Ovary (tissue), 9 donors: ENCODE results near the gene VCL. TPM values are rescaled to one million over a fixed set of nuclear protein-coding genes. Genes with fewer than 3 reads are reported as not detected.
"Not testable (repeated sequence)": the region's sequence is repeated elsewhere in the genome, so short reads cannot be mapped to it uniquely, and the experiment has no call there.

Experiments
- DNase-seq, 5 donors: peaks; one replicate each; pipeline ENCODE4 v3.0.0-alpha.2; 2019 to 2020
- H3K27ac ChIP-seq, 2 donors: fragments of 200-600 bp; one replicate each; pipeline versions ENCODE4 v1.5.1 to v1.8.0; 2019 to 2022
- H3K27me3 ChIP-seq: fragments of 200-600 bp; one replicate; pipeline ENCODE4 v1.8.0; 2022
- H3K36me3 ChIP-seq: fragments of 200-600 bp; sonication (generic); one replicate; pipeline ENCODE4 v1.5.1; 2019
- H3K4me1 ChIP-seq: one replicate; pipeline ENCODE4 v1.8.1; 2013; ENCODE audit warnings: mild to moderate bottlenecking, moderate library complexity; ENCODE audit not compliant: insufficient read depth
- H3K4me3 ChIP-seq: fragments of 200-600 bp; sonication (generic); one replicate; pipeline ENCODE4 v1.5.1; 2017
- H3K9me3 ChIP-seq, 2 donors: fragments of 200-600 bp in 1 of 2; sonication (generic) in 1 of 2; one replicate each; pipeline versions ENCODE4 v1.5.1 to v1.8.1; 2013 to 2019; ENCODE audit warnings: mild to moderate bottlenecking in 1 of 2, moderate library complexity in 1 of 2
- EP300 ChIP-seq: sonication (generic); formaldehyde crosslinking; IDR thresholded peaks from one replicate; pipeline ENCODE4 v1.6.1; 2017; ENCODE audit warnings: antibody characterized with exemption
- POLR2A ChIP-seq: fragments of 450-650 bp; IDR thresholded peaks from one replicate; pipeline ENCODE4 v1.6.1; 2017; ENCODE audit warnings: antibody characterized with exemption, mild to moderate bottlenecking, moderate library complexity
- WGBS, 3 donors: extraction: QIAGEN DNeasy Blood & Tissue Kit in 1 of 3; methylation state at CpG; one replicate each; pipeline versions ENCODE4 v1.1.5 to v1.1.7; 2013 to 2017; 5-methylcytosine and 5-hydroxymethylcytosine counted together
- intact Hi-C, 4 donors: fragments of 100-400 bp; cut with DNase I; formaldehyde crosslinking; loops; one replicate each; pipeline versions ENCODE4 v1.11.0 to v1.15.1; 2022 to 2023
- polyA plus RNA-seq, 2 donors: library from polyadenylated mRNA; stranded (reverse); fragments of 200-250 nt in 1 of 2; fragments of 350-450 nt in 1 of 2; fragmentation: Illumina TruSeq in 1 of 2; extraction: RNeasy Lipid Tissue Mini Kit (QIAGEN cat#74804) in 1 of 2; gene quantifications; one replicate each; pipeline ENCODE4 v1.2.3, GENCODE V29; 2013 to 2014
- total RNA-seq, 7 donors: library from RNA; depleted of rRNA in 2 of 7; stranded (reverse); fragments of >200 nt in 2 of 7; fragmentation: NEBNext Ultra II Directional in 3 of 7; extraction: Animal tissue kit (Norgen Biotek cat#: 25700) in 3 of 7; gene quantifications; one replicate each; pipeline versions ENCODE4 v1.1.0 to v1.2.4, GENCODE V29; 2016 to 2023
- TF ChIP-seq, protein P1 (sequence below), 3 donors: fragments of 450-650 bp in 2 of 3; fragments of 200-600 bp in 1 of 3; IDR thresholded peaks; one replicate each; pipeline versions ENCODE4 v1.5.1 to v1.8.0; 2016 to 2022; ENCODE audit warnings: antibody characterized with exemption in 3 of 3, mild to moderate bottlenecking in 1 of 3
- donor health status: DM: no; HTN: no; CAD: no; lungs with moderate emphysema.
- donor health status: DM: no; HTN: no; CAD: no.
- donor health status: Bipolar disorder and iron deficiency.
- donor health status: DM: yes; HTN: yes; CAD: no.
- donor health status: DM: no; HTN: no; CAD: no.
- donor health status: DM: yes; HTN: yes; CAD: no.

Gene VCL
- total and polyA plus RNA-seq, 9 donors, result 43.3 to 189 (median 114) TPM

DNA sequence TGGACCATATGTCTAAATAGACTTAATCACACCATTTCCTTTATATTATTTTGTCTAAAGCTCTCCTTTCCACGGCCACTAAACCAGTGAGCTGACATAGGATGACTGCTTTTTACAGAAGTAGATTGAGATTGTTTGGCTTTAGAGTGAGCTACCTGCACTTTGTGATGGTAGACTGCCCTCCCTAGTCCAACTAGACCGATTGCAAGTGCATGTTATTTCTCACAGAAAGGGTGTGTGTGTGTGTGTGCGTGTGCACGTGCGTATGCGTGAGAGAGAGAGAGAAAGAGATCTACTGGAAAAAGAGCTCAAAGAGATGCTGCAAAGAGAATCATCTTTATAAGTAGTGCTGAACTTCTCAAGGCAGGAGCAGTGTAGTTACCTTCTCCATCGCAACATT, 60.7 kb downstream of the VCL start:
- no peak overlapping the region for H3K27ac ChIP-seq

DNA sequence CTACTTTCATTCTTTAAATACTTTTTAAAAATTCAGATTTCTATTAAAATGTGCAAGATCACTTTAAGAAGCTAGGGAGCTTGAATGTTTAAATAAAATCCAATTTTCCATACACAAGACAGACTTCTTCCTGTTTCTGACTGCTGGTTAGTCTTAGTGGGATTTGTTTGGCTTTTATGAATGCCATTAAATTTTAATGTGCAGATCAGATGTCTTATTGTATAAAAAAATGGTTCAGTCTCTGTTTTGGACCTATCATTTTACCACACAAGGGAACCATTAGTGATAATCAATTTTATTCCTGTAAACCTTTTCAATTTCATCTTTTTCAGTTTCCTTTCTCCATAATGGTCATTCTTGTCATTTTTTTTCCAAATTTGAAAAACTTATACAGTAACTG, 63.2 kb downstream of the VCL start:
- no peak for DNase-seq
- H3K9me3 ChIP-seq, result no peaks in the 10 kb centered on the region
- H3K4me1 ChIP-seq, result peaks cover 6% of the 10 kb centered on the region
- no peaks in the 10 kb centered on the region for H3K36me3 ChIP-seq
- H3K27ac ChIP-seq, result no peak overlapping the region
- no peaks in the 10 kb centered on the region for H3K27me3 ChIP-seq
- intact Hi-C loops, result no loop called here
- TF ChIP-seq POLR2A (no peak), EP300 (no peak)
- TF ChIP-seq, protein P1, sequence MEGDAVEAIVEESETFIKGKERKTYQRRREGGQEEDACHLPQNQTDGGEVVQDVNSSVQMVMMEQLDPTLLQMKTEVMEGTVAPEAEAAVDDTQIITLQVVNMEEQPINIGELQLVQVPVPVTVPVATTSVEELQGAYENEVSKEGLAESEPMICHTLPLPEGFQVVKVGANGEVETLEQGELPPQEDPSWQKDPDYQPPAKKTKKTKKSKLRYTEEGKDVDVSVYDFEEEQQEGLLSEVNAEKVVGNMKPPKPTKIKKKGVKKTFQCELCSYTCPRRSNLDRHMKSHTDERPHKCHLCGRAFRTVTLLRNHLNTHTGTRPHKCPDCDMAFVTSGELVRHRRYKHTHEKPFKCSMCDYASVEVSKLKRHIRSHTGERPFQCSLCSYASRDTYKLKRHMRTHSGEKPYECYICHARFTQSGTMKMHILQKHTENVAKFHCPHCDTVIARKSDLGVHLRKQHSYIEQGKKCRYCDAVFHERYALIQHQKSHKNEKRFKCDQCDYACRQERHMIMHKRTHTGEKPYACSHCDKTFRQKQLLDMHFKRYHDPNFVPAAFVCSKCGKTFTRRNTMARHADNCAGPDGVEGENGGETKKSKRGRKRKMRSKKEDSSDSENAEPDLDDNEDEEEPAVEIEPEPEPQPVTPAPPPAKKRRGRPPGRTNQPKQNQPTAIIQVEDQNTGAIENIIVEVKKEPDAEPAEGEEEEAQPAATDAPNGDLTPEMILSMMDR (IDR thresholded peaks at IDR 0.05), result no peak
- no peak overlapping the region for H3K4me3 ChIP-seq

More for the DNA sequence above, 60.7 kb downstream of the VCL start:
- no peaks in the 10 kb centered on the region for H3K27me3 ChIP-seq
- no peak overlapping the region for H3K4me3 ChIP-seq
- DNase-seq, result no peak
- WGBS, 3 donors, result 54 to 69% (median 67%) methylated on average over 7 of the region's 7 CpGs
- H3K4me1 ChIP-seq, result peaks cover 6% of the 10 kb centered on the region
- H3K36me3 ChIP-seq, result no peaks in the 10 kb centered on the region
- intact Hi-C loops, result loop anchor here in 1 of 4 donors (10.0 kb wide), 1 partner anchor 54 kb away; no protein-coding TSS in a partner anchor
- TF ChIP-seq POLR2A, result no peak
- TF ChIP-seq, protein P1 (IDR thresholded peaks at IDR 0.05), result no peak
- TF ChIP-seq EP300, result no peak
- H3K9me3 ChIP-seq, result no peaks in the 10 kb centered on the region

DNA sequence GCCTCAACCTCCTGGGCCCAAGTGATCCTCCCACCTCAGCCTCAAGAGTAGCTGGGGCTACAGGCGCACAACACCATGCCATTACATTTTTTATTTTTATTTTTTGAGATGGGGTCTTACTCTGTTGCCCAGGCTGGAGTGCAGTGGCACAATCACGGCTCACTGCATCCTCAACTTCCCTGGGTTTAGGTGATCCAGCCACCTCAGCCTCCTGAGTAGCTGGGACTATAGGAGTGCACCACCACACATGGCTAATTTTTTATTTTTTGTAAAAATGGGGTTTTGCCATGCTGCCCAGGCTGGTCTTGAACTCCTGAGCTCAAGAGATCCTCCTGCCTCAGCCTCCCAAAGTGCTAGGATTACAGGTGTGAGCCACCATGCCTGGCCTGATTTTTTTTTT, 64.1 kb downstream of the VCL start:
- intact Hi-C loops, DNase-seq, H3K27ac ChIP-seq, H3K9me3 ChIP-seq, H3K4me1 ChIP-seq, H3K4me3 ChIP-seq, H3K27me3 ChIP-seq, H3K36me3 ChIP-seq: not testable (repeated sequence)
- 99 to 100% (median 100%) methylated on average over 2 of the region's 2 CpGs for WGBS, 3 donors

DNA sequence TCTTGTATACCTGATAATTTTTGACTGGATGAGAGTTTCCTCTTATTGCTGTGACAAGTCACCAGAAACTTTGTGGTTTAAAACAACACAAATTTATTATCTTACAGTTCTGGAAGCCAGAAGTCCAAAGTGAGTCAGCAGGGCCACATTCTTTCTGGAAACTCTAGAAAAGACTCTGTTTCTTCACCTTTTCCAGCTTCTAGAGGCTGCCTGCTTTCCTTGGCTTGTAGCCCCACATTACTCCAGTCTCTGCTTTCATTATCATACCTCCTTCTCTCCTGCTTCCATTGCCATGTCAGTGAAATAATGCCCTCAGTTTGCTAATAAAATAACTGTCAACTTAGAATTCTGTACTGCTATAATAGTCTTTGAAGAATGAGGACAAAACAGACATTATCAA, 65.3 kb downstream of the VCL start:
- intact Hi-C loops, result no loop called here
- H3K4me1 ChIP-seq, result no peaks in the 10 kb centered on the region

More for the DNA sequence above, 65.3 kb downstream of the VCL start:
- DNase-seq, result no peak
- H3K27me3 ChIP-seq, result no peaks in the 10 kb centered on the region
- H3K27ac ChIP-seq, result no peak overlapping the region
- H3K4me3 ChIP-seq, result no peak overlapping the region
- TF ChIP-seq POLR2A, result no peak
- TF ChIP-seq, protein P1 (IDR thresholded peaks at IDR 0.05), result no peak
- TF ChIP-seq EP300, result no peak
- H3K36me3 ChIP-seq, result no peaks in the 10 kb centered on the region
- no peaks in the 10 kb centered on the region for H3K9me3 ChIP-seq
